ENCODE measurements around the gene RNU7-1.

- TF ChIP-seq EZH2 (IDR thresholded peaks at IDR 0.05; ENCODE audit: insufficient read depth, poor library complexity, severe bottlenecking) (no peak), EZH2phosphoT487 (IDR thresholded peaks at IDR 0.05; ENCODE audit: insufficient read depth, low read depth) (no peak)
Observed at GRCh38 chr12:6960593-6961277, 17.1 kb downstream of the RNU7-1 start.
